H1 (cell line): ENCODE data around the gene BCL11A. TPM values are rescaled to one million over a fixed set of nuclear protein-coding genes. Genes with fewer than 3 reads are reported as not detected.

Source experiments
- CTCF ChIA-PET: fragments of 300-600 bp; sonication (Branson Sonifier 250); formaldehyde crosslinking; loops from one replicate; lab custom pipeline; 2021; ENCODE audit not compliant: partially characterized antibody; lab: Charles Lee
- POLR2A ChIA-PET: fragments of 300-600 bp; sonication (Branson Sonifier 250); formaldehyde crosslinking; loops from one replicate; lab custom pipeline; 2021; ENCODE audit warnings: inconsistent platforms; ENCODE audit not compliant: partially characterized antibody; lab: Charles Lee
- DNase-seq, 2 experiments: peaks; one replicate each; pipeline versions ENCODE4 v3.0.0 to v3.0.0-alpha.2; 2010 to 2022; ENCODE audit warnings: low spot score in 2 of 2, low read depth in 1 of 2, mixed read lengths in 1 of 2
- FAIRE-seq: peaks from 2 replicates; lab custom pipeline; 2011; peaks lifted over from hg19 to GRCh38; lab: Jason Lieb, UNC
- H2AFZ ChIP-seq: 2 replicates; pipeline ENCODE4 v1.8.1; 2012; ENCODE audit warnings: low read length, inconsistent platforms
- H2AK5ac ChIP-seq: 2 replicates; pipeline ENCODE4 v1.6.1; 2013; ENCODE audit warnings: low read depth, low read length
- H2BK120ac ChIP-seq: replicated peaks from 2 replicates; pipeline ENCODE3; 2013; ENCODE audit warnings: low read depth, low read length, inconsistent platforms
- H2BK12ac ChIP-seq: 2 replicates; pipeline ENCODE4 v1.6.1; 2013; ENCODE audit warnings: low read depth, low read length
- H2BK15ac ChIP-seq: 2 replicates; pipeline ENCODE4 v1.6.1; 2013; ENCODE audit warnings: low read length
- H2BK20ac ChIP-seq: 2 replicates; pipeline ENCODE4 v1.6.1; 2013; ENCODE audit warnings: low read length
- H2BK5ac ChIP-seq: 2 replicates; pipeline ENCODE4 v1.6.1; 2013; ENCODE audit warnings: low read depth, low read length
- H3K14ac ChIP-seq: 2 replicates; pipeline ENCODE4 v1.6.1; 2013; ENCODE audit warnings: inconsistent platforms; ENCODE audit not compliant: insufficient read length
- H3K18ac ChIP-seq: 2 replicates; pipeline ENCODE4 v1.6.1; 2013; ENCODE audit warnings: low read length; ENCODE audit errors: extremely low read depth
- H3K23ac ChIP-seq: 2 replicates; pipeline ENCODE4 v1.6.1; 2013; ENCODE audit warnings: inconsistent platforms; ENCODE audit not compliant: insufficient read length
- H3K23me2 ChIP-seq: 2 replicates; pipeline ENCODE4 v1.6.1; 2013; ENCODE audit warnings: low read depth, low read length
- H3K27ac ChIP-seq: 2 replicates; pipeline ENCODE4 v1.6.1; 2011; ENCODE audit warnings: low read depth, low read length, inconsistent platforms
- H3K27me3 ChIP-seq, 4 experiments: replicated peaks in 1 of 4; 1 replicate in 1 of 4; 2 replicates in 3 of 4; pipeline versions ENCODE4 v1.6.1 to v1.8.1; 2011 to 2013; ENCODE audit warnings: low read length in 3 of 4, mild to moderate bottlenecking in 3 of 4, inconsistent platforms in 2 of 4, mixed read lengths in 2 of 4, moderate library complexity in 1 of 4; ENCODE audit not compliant: control insufficient read depth in 3 of 4, insufficient read depth in 3 of 4; ENCODE audit errors: extremely low read depth in 1 of 4
- H3K36me3 ChIP-seq, 4 experiments: 2 replicates each; pipeline versions ENCODE4 v1.6.1 to v1.8.1; 2011 to 2013; ENCODE audit warnings: mild to moderate bottlenecking in 4 of 4, low read length in 3 of 4, moderate library complexity in 2 of 4, control low read depth in 1 of 4, inconsistent platforms in 1 of 4; ENCODE audit not compliant: insufficient read depth in 4 of 4, control insufficient read depth in 2 of 4
- H3K4ac ChIP-seq: replicated peaks from 2 replicates; pipeline ENCODE3; 2013; ENCODE audit warnings: low read length, low read depth, mixed read lengths, inconsistent platforms; ENCODE audit not compliant: insufficient read length
- H3K4me1 ChIP-seq, 4 experiments: replicated peaks in 1 of 4; 1 replicate in 1 of 4; 2 replicates in 3 of 4; pipeline versions ENCODE4 v1.6.1 to v1.8.1; 2011 to 2013; ENCODE audit warnings: low read length in 3 of 4, inconsistent platforms in 2 of 4, mixed read lengths in 1 of 4; ENCODE audit not compliant: insufficient read depth in 4 of 4, control insufficient read depth in 3 of 4
- H3K4me2 ChIP-seq, 2 experiments: 2 replicates each; pipeline versions ENCODE4 v1.6.1 to v1.8.1; 2011 to 2013; ENCODE audit warnings: low read depth in 2 of 2, low read length in 2 of 2, control low read depth in 1 of 2, inconsistent platforms in 1 of 2, mild to moderate bottlenecking in 1 of 2; ENCODE audit not compliant: insufficient read depth in 1 of 2
- H3K4me3 ChIP-seq, 4 experiments: fragments of 200-600, 300-600 bp in 1 of 4; sonication (generic), shearing (Covaris generic), sonication (Bioruptor Twin) in 1 of 4; 2 replicates each; pipeline versions ENCODE4 v1.5.1 to v1.8.1; 2011 to 2016; ENCODE audit warnings: low read length in 4 of 4, low read depth in 3 of 4, control low read depth in 2 of 4, inconsistent platforms in 2 of 4, mild to moderate bottlenecking in 2 of 4, mixed read lengths in 1 of 4, moderate library complexity in 1 of 4; ENCODE audit not compliant: insufficient read depth in 2 of 4; ENCODE audit errors: extremely low read depth in 1 of 4
- H3K56ac ChIP-seq: replicated peaks from 2 replicates; pipeline ENCODE3; 2013; ENCODE audit warnings: low read depth, mild to moderate bottlenecking, mixed read lengths, low read length, inconsistent platforms; ENCODE audit not compliant: insufficient read length
- H3K79me1 ChIP-seq: 2 replicates; pipeline ENCODE4 v1.6.1; 2013; ENCODE audit warnings: low read depth, low read length, control low read depth
- H3K79me2 ChIP-seq, 2 experiments: 2 replicates each; pipeline versions ENCODE4 v1.6.1 to v1.8.1; 2012 to 2013; ENCODE audit warnings: low read length in 2 of 2, mild to moderate bottlenecking in 2 of 2, inconsistent platforms in 1 of 2; ENCODE audit not compliant: insufficient read depth in 2 of 2, control insufficient read depth in 1 of 2
- H3K9ac ChIP-seq, 4 experiments: replicated peaks in 1 of 4; 1 replicate in 1 of 4; 2 replicates in 3 of 4; pipeline versions ENCODE4 v1.6.1 to v1.8.1; 2011 to 2013; ENCODE audit warnings: low read depth in 3 of 4, low read length in 3 of 4, control low read depth in 2 of 4, mild to moderate bottlenecking in 2 of 4, moderate library complexity in 2 of 4, inconsistent platforms in 1 of 4; ENCODE audit errors: extremely low read depth in 1 of 4
- H3K9me3 ChIP-seq, 2 experiments: 2 replicates each; pipeline versions ENCODE4 v1.6.1 to v1.8.1; 2012 to 2013; ENCODE audit warnings: mild to moderate bottlenecking in 2 of 2, moderate library complexity in 2 of 2, control low read depth in 1 of 2, inconsistent platforms in 1 of 2, low read depth in 1 of 2, low read length in 1 of 2, mixed read lengths in 1 of 2; ENCODE audit not compliant: insufficient read depth in 2 of 2
- H4K20me1 ChIP-seq, 2 experiments: replicated peaks in 1 of 2; 2 replicates each; pipeline versions ENCODE3 to v1.8.1; 2011 to 2013; ENCODE audit warnings: inconsistent platforms in 2 of 2, low read length in 2 of 2, mild to moderate bottlenecking in 1 of 2; ENCODE audit not compliant: insufficient read depth in 2 of 2, control insufficient read depth in 1 of 2
- H4K5ac ChIP-seq: 2 replicates; pipeline ENCODE4 v1.6.1; 2013; ENCODE audit warnings: low read length, low read depth, mixed read lengths, inconsistent platforms; ENCODE audit not compliant: insufficient read length
- H4K8ac ChIP-seq: 2 replicates; pipeline ENCODE4 v1.8.0; 2013; ENCODE audit warnings: mild to moderate bottlenecking, moderate library complexity, low read length, inconsistent platforms; ENCODE audit not compliant: insufficient read depth; ENCODE audit errors: extremely low read depth
- H4K91ac ChIP-seq: replicated peaks from 2 replicates; pipeline ENCODE3; 2013; ENCODE audit warnings: low read length, mixed read lengths, inconsistent platforms; ENCODE audit not compliant: insufficient read length
- CTCF ChIP-seq, 3 experiments: IDR thresholded peaks; 1 replicate in 2 of 3; 2 replicates in 1 of 3; pipeline versions ENCODE4 v1.5.1 to v1.6.1; 2011; ENCODE audit warnings: low read length in 3 of 3, mild to moderate bottlenecking in 3 of 3, inconsistent platforms in 2 of 3, low read depth in 1 of 3, moderate library complexity in 1 of 3; ENCODE audit not compliant: insufficient read depth in 1 of 3; ENCODE audit errors: control extremely low read depth in 1 of 3
- MAFK ChIP-seq: IDR thresholded peaks from 2 replicates; pipeline ENCODE4 v1.6.1; 2012; ENCODE audit warnings: low read depth, mild to moderate bottlenecking, improper control_type of control experiment, low read length
- RAD21 ChIP-seq, 2 experiments: IDR thresholded peaks in 1 of 2; conservative IDR thresholded peaks in 1 of 2; 2 replicates each; pipeline ENCODE4 v1.6.1; 2011; ENCODE audit warnings: low read depth in 2 of 2, low read length in 2 of 2, improper control_type of control experiment in 1 of 2, inconsistent platforms in 1 of 2, mild to moderate bottlenecking in 1 of 2, moderate library complexity in 1 of 2
- WGBS, 2 experiments: shearing (Covaris generic) in 1 of 2; methylation state at CpG; one replicate each; pipeline versions ENCODE4 v1.1.6 to v1.1.7; 2013 to 2015; ENCODE audit warnings: low lambda C conversion rate in 2 of 2, mixed read lengths in 2 of 2, inconsistent platforms in 1 of 2, low coverage in 1 of 2, missing lambda C conversion rate in 1 of 2; ENCODE audit not compliant: insufficient replicate concordance in 2 of 2, insufficient coverage in 1 of 2, insufficient read length in 1 of 2; ENCODE audit errors: extremely low coverage in 1 of 2, missing lambda C conversion rate in 1 of 2; 5-methylcytosine and 5-hydroxymethylcytosine counted together
- polyA plus RNA-seq, 7 experiments: library from polyadenylated mRNA; depleted of rRNA in 3 of 7; stranded (reverse) in 5 of 7; unstranded in 2 of 7; fragments of >200 nt in 5 of 7; fragments of 200-250 nt in 2 of 7; gene quantifications; 1 replicate in 5 of 7; 2 replicates in 1 of 7; 4 replicates in 1 of 7; pipeline versions ENCODE4 v1.2.1 to v1.2.3, GENCODE V29; 2011 to 2013; ENCODE audit warnings: missing spikeins in 2 of 7, mixed read lengths in 2 of 7
- total RNA-seq: library from RNA; stranded (reverse); fragmentation: NEBNext Ultra II Directional; extraction: Animal tissue kit (Norgen Biotek cat#: 25700); gene quantifications from 2 replicates; pipeline ENCODE4 v1.2.1, GENCODE V29; 2021

BCL11A gene
- total and polyA plus RNA-seq, 2 of the 8 experiments (the other 6 are each of a cell fraction or from before 2014, with no cell fraction given): 11.9 to 59.3 TPM

GRCh38 chr2:60534052-60534685, 19.3 kb downstream of the BCL11A start:
- ChIA-PET CTCF (interaction anchor here (1.8 to 2.0 kb wide), 3 partner anchors 11 to 197 kb away, joined by 4 to 10 read pairs (median 6); no protein-coding TSS in a partner anchor), POLR2A (interaction anchor here (0.6 to 1.9 kb wide), 4 partner anchors 10 to 28 kb away, joined by 3 to 8 read pairs (median 5); no protein-coding TSS in a partner anchor)
- no peak overlapping the region for H2AK5ac ChIP-seq
- H3K9me3 ChIP-seq: no peaks in the 10 kb centered on the region
- H3K14ac ChIP-seq: peak overlapping the region; percentile 38
- peak in 1 of 2 experiments; percentile 38; a peak in 1 of 4 replicates for TF ChIP-seq RAD21 (IDR thresholded peaks at IDR 0.05 in 1 of 2, conservative IDR thresholded peaks at IDR 0.05 in 1 of 2; ENCODE audit: low read depth in 2 of 2, low read length in 2 of 2)
- no peak for TF ChIP-seq MAFK
- TF ChIP-seq CTCF (IDR thresholded peaks at IDR 0.05; ENCODE audit: control extremely low read depth in 1 of 3, insufficient read depth in 1 of 3, low read depth in 1 of 3, low read length in 3 of 3): peak; percentile 24 to 35 (median 29); a peak in 3 of 4 replicates
- H2BK120ac ChIP-seq: no peak overlapping the region
- no peak overlapping the region for H3K18ac ChIP-seq
- H4K91ac ChIP-seq: no peak overlapping the region
- no peak overlapping the region for H4K8ac ChIP-seq
- H4K5ac ChIP-seq: no peak overlapping the region
- no peak overlapping the region for H3K4ac ChIP-seq
- H2BK12ac ChIP-seq: no peak overlapping the region
- H3K27me3 ChIP-seq: no peaks in the 10 kb centered on the region
- H2BK15ac ChIP-seq: no peak overlapping the region
- H3K79me2 ChIP-seq: peaks cover 17 to 100% of the 10 kb centered on the region in 2 experiments
- no peaks in the 10 kb centered on the region for H3K23me2 ChIP-seq
- H3K9ac ChIP-seq: no peak overlapping the region
- H3K23ac ChIP-seq: no peak overlapping the region
- DNase-seq (peak in 1 of 2 experiments; percentile 45), FAIRE-seq (no peak)
- H3K4me2 ChIP-seq: peak overlapping the region in 1 of 2 experiments; percentile 15; a peak in 1 of 4 replicates
- H4K20me1 ChIP-seq: peaks cover 9 to 25% of the 10 kb centered on the region in 2 experiments
- no peak overlapping the region for H2BK20ac ChIP-seq
- no peak overlapping the region for H3K56ac ChIP-seq
- H3K79me1 ChIP-seq: peaks cover 13% of the 10 kb centered on the region; the same call in 1 of the 2 replicates
- no peak overlapping the region for H2BK5ac ChIP-seq
- H3K36me3 ChIP-seq: peaks cover 0 to 11% (median 0%) of the 10 kb centered on the region in 4 experiments; a peak in 2 of 8 replicates
- WGBS, 2 experiments: 73% methylated on average over 8 of the region's 8 CpGs; no CpG with 5 or more reads in 1 of the 2 experiments
- H3K27ac ChIP-seq: no peak overlapping the region
- no peak overlapping the region for H2AFZ ChIP-seq
- H3K4me3 ChIP-seq: no peak overlapping the region
- H3K4me1 ChIP-seq: peaks cover 30 to 57% (median 48%) of the 10 kb centered on the region in 4 experiments
